Measurements from ENCODE around the gene GAGE12J.

DNA sequence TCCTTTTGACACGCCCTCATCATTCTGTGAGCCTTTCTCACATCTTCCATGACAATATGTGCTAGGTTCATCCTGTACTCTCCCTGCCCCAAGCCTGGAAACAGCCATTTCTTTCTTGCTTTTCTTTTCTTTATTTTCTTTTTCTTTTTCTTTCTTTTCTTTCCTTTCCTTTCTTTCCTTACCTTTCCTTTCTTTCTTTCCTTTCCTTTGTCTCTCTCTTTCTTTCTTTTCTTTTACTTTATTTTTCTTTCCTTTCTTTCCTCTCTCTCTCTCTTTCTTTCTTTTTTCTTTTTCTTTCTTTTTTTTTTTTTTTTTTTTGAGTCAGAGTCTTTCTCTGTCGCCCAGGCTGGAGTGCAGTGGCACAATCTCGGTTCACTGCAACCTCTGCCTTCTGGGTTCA lies 37.6 kb upstream of the GAGE12J start:
- TF ChIP-seq, protein P1, sequence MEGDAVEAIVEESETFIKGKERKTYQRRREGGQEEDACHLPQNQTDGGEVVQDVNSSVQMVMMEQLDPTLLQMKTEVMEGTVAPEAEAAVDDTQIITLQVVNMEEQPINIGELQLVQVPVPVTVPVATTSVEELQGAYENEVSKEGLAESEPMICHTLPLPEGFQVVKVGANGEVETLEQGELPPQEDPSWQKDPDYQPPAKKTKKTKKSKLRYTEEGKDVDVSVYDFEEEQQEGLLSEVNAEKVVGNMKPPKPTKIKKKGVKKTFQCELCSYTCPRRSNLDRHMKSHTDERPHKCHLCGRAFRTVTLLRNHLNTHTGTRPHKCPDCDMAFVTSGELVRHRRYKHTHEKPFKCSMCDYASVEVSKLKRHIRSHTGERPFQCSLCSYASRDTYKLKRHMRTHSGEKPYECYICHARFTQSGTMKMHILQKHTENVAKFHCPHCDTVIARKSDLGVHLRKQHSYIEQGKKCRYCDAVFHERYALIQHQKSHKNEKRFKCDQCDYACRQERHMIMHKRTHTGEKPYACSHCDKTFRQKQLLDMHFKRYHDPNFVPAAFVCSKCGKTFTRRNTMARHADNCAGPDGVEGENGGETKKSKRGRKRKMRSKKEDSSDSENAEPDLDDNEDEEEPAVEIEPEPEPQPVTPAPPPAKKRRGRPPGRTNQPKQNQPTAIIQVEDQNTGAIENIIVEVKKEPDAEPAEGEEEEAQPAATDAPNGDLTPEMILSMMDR (IDR thresholded peaks at IDR 0.05) = no peak
- TF ChIP-seq POLR2A (IDR thresholded peaks at IDR 0.05) = no peak

Measured in Peyer's patch (tissue), 4 donors.